ENCODE measurements around the gene SLC12A5.

Gene SLC12A5

DNA sequence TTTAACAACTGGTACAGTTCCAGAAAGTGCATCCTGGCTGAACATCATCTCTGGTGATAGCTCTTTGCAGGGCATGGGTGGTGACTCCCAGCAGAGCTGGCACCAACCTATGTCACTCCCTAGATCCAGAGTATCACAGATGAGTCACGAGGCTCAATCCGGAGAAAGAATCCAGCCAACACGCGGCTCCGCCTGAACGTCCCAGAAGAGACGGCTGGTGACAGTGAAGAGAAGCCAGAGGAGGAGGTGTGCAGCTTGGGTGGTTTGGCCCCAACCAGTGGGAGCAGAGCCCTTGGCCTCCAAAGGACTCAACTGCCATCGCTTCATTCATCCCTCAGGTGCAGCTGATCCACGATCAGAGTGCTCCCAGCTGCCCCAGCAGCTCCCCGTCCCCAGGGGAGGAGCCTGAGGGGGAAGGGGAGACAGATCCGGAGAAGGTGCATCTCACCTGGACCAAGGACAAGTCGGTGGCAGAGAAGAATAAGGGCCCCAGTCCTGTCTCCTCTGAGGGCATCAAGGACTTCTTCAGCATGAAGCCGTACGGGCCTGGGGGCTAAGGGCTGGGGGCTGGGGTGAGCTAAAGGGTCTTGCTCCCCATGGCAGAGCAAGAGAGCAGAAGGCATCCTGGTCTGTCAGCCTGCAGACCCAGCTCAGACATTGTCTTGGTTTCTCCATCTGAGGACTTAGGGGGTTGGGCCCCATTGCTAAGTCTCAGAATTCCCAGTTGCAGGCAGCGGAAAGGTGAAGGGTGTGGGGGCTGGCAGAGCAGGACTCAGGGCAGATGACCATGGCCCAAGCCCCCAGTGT, 27.2 kb downstream of the SLC12A5 start:
- DNase-seq (ENCODE audit: low read depth), result no peak

DNA sequence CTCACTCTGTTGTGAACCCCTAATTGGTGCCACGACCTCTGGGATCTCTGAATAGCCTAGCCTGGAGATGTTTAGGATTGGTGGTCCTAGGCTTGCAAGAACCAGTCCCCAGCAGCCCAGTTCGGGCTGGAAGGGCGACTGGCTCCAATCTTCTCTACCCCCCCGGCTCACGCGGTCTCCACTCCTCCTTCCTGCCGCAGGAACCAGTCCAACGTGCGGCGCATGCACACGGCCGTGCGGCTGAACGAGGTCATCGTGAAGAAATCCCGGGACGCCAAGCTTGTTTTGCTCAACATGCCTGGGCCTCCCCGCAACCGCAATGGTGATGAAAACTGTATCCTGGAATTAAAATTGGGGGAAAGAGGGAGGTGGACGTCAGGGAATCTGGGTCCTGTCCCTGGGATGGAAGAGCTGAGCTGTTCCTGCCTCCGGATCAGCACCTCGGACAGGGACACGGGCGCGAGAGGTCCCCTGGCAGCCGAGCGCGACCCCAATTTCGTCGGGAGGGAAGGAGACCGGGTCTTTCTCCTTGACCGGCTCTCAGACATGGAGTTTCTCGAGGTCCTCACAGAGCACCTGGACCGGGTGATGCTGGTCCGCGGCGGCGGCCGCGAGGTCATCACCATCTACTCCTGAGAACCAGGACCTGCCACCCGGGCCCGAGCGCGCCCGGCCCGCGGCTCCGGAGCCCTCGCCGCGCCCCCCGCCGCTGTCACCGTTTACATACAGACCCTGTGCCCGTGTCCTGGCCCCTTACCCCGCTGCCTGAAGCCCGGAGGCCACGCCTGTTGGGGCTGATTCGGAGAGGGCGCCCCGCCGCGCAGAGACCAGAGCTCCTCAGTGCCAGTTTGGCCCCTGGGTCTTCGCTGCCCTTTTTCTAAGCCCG, 28.2 kb downstream of the SLC12A5 start:
- no peak for DNase-seq (ENCODE audit: low read depth)

DNA sequence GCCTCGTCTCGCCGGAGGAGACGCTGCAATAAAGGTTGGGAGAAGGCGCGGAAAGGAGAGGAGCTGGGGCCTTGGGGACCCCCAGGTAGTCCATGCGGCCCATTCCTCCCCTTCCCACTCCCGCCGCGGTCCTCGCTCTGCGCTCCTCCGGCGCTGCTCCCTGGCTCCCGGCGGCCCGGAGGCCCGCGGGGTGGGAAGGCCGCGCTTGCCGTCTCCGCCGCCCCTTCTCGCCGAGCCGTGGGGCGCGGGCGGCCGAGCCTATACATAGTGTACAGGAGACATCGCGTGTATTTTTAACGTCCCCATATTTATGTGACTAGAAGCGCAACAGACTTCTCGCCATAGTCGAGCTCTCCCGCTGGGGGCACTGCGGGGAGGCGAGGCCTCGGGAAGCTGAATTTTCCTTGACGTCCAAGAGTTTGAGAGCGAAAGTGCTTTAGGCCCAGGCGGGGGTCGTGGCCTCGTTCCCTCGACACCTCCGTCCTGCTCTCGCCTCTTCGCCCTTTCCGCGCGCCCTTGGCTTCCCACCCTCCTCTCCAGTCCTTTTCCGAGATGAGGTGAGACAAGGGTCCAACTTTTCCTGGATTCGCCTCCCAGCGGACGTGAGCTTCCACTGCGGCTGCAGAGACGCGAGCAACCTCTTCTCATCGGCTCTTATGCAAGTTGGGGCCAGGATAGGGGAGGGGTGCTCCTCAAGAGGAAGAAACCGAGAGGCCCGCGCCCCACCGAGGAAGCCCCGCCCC, 29.0 kb downstream of the SLC12A5 start:
- DNase-seq (ENCODE audit: low read depth), result no peak

DNA sequence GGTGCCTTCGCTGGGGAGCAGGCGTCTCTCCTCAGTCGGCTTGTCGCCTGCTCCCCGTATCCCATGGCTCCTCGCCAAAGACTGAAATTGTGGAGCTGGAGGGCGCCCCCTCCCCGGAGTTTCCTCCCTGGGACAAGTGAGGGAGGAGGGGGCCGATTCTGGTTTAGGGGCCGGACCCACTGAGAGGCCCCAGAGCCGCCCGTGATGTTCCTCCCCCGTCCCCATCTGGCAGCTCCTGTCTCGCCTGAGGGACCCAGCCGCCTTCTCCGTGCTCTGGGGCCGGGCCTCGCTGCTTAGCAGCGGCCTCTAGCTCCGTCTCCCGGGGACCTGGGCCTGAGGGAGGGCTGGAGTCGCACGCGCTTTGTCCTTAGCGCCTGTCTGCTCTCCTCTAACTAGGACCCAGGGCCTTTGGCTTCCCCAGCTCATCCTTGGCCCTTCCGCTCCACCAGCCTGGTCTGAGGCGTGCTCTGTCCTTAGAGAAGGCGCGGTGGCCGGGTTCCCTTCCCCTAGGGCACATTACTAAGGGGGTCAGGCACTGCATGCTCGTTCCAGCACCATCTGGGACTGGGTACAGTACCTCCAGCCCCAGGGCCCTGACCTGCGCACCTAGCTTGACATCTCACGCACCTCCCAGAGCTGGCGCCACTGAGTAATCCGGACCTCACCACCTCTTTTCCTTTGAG, 29.7 kb downstream of the SLC12A5 start:
- no peak for DNase-seq (ENCODE audit: low read depth)

DNA sequence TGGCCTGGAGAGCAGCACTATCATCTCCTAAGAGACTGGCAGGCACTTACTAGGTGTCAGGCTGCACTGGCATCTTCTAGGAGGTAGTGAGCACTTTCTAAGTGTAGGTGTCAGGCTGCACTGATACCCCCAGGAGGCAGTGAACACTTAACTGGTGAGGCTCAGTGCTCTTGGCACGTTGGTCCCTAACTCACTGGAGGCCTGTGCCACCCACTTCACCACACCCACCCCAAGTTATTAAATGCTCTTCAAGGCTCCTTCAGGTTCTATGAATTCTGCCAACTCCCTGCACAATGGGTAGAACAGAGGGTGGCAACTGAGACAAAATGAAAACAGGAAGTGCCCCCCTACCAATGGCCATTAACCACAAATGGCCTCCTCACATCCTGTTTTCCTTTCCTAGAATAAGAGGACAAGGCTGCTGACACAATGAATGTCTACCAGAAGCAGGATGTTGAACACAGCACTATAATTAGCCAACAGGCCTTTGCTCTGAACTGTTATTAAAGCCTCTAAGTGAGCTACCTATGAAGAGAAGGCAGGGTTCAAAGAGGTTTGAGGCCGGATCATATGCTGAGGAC, 31.4 kb downstream of the SLC12A5 start:
- no peak for DNase-seq (ENCODE audit: low read depth)

DNA sequence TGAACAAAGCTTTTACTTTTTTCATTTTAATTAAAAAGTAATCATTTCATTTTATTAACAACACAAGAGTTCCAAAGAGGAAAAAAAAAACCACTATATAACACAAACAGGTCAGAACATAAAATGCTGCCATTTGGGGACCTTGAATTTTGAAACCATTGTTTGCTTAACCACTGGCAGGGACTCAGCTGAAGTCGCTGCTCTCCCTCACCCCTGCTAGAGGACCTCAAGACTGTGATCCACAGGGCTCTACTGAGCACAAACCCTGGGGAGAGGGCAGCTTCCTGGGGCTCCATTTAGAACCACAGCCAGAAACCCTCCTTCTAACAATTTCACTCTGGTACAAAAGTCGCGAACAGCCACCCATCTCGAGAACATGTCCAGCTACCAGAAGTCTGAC, 32.0 kb downstream of the SLC12A5 start:
- no peak for DNase-seq (ENCODE audit: low read depth)

DNA sequence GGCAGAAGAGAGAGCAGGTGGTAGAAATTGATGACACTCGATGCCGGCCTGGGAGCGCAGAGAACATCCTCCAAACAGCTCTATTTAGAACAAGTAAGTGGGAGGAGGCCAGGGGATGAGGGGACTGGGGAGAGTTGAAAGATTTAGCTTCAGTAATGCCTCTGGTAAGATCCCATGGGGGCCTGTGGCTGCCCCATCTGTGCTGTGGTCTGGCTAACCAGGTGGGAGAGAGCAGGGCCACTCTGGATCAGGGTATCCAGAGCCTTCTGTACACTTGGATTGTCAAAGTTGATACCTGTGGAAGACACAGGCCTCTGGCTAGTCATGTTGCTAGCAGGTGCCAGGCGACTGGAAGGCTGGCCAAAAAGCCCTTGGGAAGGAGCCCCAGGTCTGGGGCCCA, 33.1 kb downstream of the SLC12A5 start:
- no peak for DNase-seq (ENCODE audit: low read depth)

DNA sequence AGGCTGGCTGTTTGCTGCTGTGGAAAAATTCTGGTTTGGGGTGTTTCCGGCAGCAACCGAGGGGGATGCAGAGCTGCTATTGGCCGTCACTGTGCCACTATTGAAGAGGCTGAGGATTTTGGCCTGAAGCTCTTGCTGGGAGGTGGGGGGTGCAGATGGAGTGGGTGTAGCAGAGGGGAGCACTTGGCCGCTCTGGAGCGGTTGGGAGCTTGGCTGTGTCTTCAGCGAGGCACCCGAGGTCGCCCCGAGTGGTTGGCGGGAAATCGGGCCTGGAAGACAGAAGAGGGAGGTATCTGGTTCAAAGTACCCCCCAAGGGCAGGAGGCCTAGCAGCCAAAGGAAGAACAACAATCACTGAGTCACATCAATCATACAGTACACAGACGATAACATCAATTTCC, 33.6 kb downstream of the SLC12A5 start:
- no peak for DNase-seq (ENCODE audit: low read depth)

DNA sequence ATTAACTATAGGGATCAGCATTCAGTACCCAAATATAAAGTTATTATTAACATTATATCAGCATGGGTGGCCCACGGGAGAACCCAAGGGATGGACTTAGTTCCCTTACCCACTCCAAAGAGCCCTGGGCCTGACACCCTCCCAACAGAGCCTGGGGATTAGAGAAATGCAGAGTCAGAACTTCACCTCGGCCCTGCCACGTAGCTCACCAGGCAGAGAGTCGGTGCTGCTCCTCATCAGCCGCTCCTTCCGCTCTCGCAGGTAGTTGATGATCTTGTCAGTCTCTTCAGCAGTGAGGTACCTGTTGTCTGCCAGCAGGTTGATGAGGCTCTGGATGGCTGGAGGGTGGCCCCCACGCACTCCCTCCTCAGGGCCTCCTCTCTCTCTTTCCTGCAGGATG, 34.1 kb downstream of the SLC12A5 start:
- DNase-seq (ENCODE audit: low read depth), result no peak

DNA sequence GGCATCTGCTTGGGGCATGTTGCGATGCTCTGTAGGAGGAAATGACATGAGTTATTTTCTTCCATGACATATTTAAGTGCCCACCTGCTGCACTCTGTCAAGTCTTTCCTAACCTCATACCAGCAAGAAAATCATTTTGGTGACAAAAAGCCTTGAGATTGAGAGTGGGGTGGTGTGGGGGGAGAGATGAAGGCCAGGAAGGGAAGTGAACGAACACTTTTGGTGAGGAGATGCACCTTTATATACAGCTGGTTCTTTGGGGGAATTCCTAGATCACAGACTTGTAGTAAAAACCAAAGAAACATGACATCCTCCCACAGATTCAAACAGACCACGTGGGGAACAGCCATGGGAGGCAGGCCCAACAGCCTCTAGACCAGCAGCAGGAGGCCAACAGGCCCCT, 34.6 kb downstream of the SLC12A5 start:
- no peak for DNase-seq (ENCODE audit: low read depth)

DNA sequence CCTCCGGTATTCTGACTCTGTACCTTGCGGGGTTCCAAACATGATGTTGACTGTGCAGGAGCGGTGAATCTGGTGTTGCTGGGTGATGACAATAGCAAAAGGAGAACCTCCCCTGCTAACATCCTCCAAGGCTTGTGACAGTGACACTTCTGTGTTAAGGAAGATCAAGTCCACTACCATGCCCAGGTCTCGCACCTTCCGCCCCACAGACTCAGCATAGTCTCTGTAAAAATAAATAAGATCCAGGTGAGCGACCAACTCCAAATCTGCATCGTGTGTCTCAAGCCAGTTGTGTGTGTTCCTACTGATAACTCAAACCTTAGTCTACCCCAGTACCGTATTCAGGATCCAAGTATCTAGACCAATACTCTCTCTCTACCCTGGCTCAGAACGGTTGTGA, 36.0 kb downstream of the SLC12A5 start:
- DNase-seq (ENCODE audit: low read depth), result no peak

DNA sequence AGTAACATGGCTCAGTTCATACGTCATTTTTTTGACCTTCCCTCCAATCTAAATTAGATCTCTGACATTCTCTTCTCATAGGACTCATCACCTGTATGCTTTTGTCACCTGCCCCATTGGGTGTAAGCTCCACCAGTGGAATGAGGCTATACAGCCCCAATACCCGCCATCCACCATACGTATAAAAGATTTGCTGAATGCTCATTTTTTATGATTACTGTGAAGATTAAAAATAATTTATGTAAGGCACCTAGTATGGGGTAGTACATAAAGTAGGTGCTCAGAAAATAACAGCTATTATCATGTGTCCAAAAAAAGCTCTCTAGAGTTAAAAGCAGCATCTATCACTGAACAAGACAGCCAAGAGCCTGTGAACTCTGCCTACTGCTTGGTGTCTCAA, 36.7 kb downstream of the SLC12A5 start:
- DNase-seq (ENCODE audit: low read depth), result no peak

DNA sequence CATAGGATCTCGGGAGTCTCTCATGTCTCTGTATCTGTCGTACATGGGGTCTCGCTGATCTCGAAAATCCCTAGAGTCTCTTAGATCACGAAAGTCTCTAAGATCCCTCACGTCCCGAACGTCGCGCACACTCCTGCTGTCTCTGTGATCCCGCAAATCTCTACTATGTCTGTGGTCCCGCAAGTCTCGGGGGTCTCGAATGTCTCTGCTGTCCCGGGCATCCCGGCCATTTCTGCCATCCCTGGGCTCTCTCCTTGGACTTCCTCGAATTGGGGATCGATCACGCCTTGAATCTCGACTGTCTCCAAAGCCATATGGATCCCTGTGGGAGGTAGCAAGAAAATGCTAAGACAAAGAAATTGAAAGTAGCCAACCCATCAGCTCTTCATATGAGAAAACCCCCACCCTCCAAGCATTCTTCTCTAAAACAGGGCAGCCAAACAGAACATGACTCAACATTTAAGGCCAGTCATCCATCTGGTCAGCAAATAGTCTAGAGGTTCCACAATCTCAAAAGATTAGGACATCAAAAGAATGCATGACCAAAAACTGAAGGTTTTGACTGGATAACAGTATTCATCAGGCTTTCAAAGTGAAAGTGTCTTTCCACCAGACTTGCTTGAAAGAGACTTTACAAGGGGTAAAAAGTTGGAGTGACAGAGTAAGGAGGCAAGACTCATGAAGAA, 41.3 kb downstream of the SLC12A5 start:
- peak; percentile 72 for DNase-seq (ENCODE audit: low read depth)

DNA sequence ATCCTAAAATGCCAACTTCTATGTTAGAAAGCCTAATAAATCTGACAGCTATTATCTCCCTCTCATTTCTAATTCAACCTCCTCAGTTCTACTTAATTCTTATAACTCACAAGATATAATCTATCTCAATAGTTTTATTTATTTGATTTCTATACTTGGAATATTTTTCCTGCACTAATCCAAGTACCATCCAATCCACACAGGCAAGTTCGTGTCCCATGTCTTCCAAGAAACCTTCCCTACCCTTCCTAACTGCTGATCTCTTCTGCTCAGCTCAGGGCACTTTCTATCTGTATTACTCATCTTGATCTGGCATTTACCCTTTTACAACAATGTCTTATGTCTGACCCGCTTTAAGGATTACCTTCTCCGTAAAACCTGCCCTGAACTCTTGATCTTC, 42.6 kb downstream of the SLC12A5 start:
- DNase-seq (ENCODE audit: low read depth), result no peak

DNA sequence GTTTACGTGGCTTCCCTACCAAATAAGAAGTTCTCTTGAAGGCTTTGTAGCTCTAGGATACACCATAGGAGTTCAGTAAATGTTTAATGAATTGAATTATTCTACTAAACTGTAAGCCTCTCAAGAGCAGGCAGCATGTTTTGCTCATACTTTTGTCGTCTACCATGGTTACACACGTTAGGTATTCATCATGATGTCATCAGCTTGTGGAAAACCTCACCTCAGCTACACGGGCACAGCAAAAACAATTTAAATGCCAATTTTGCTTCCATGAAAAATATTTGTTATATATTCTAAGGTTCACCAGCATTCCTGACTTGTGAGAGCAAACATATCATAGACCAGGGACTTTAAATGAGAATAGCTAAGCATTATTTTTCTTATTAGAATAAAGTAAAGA, 44.0 kb downstream of the SLC12A5 start:
- no peak for DNase-seq (ENCODE audit: low read depth)

DNA sequence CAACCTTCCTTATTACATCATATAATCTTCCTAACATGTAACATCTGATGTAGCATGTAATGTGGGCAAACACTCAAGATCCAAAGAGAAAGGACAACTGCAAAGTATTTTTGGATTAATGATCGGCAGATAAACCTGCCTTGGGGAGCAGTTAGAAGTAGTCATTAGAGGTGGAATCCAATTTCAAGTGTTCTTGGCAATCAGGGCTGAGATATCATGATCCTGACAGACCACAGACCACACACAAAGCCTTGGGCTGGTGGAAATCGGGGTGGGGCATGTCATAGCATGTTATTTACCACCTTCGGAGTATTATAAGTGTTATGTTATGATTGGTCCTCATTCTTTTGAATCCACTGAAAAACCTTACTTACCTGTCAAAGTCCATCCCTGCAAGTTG, 44.4 kb downstream of the SLC12A5 start:
- DNase-seq (ENCODE audit: low read depth), result no peak

DNA sequence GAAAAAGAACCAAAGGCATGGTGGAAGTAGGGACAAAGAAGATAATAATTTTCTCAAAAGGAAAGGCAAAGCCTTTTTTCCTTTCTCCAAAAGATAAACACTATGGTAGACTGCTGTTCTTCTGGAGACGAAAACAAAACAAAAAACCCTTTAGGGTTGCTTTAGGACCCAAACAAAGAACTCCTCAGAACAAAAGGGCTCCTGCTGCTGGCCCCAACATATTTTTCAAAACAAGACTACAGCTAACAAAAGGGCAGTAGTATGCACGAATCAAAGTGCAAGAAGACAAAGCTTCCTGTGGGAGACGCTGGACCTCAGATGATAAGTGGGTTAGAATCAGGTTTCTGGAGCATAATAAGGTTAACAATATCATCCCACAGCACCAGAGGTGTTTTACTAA, 45.0 kb downstream of the SLC12A5 start:
- no peak for DNase-seq (ENCODE audit: low read depth)

DNA sequence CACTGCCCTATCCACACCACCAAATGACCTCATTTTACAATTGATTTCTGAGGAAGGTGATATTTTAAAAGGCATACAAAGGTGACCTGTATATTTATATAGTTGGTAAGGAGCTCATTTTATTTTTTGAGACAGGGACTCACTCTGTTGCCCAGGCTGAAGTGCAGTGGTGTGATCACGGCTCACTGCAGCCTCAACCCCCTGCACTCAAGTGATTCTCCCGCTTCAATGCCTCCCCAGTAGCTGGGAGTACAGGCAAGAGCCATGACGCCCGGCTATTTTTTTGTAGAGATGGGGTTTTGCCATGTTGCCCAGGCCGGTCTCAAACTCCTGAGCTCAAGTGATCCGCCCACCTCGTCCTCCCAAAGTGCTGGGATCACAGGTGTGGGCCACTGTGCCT, 47.8 kb downstream of the SLC12A5 start:
- no peak for DNase-seq (ENCODE audit: low read depth)

DNA sequence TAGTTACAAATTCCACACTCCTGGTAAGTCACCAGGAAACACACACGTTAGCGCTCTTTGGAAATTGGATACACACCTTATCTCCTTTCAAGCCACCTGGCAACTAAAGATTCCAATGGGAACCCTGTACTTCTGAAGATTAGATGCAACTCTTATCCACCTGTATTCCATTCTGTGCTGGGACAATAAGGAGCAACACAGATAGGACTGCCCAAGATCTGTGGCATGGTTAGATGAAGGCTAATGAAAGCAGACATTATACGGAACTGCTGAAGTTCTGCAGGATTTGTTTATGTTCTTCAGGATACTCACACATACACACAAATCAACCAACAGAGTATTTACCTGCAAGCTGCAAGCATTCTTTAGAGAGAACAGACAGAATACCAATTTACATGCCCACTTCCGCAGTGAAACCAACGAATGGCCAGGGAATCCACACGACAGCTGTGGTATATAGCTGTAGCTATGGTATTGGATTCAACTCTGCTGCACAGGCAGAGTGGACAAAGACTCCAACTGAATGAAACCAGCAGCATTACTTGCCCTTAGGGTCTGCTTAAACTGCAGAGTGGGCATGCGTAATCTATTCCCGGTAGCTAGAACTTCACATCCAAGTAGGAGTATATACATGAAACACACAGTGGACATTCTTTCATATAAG, 48.8 kb downstream of the SLC12A5 start:
- DNase-seq (ENCODE audit: low read depth), result no peak

DNA sequence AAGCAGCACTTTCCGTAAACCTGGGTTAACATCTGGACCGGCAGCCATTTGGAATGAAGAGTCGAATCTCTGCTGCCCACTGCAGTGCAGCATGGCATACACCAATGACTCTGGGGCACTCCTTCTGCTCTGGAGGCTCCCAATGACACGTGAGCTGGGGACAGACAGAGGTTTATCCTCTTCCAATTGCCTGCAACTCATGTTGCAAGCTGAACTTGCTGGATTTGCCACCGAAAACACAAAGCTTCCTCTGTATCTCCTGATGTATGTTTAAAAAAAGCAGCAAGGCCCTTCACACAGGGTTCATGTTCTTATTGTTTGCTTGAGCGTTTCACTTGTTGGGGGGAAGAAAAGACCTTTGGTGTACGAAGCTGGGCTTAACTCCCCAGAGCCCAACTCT, 49.9 kb downstream of the SLC12A5 start:
- no peak for DNase-seq (ENCODE audit: low read depth)

DNA sequence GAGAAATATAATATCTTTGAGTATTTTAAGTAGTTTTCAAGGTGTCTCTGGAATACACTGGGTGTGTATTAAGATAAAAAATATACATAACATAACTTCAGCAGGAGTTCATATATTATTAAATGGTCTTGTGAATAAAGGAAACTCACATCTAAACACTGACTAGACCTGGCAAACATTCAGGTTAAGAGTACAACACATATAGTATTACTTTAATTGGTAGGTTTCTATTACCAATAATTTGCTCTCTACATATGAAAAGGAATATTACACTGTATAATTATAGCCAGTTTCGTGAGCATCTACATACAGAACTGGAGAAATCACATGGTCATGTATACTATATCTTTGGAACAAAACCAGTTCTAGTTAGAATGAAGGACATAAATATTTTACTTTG, 52.1 kb downstream of the SLC12A5 start:
- no peak for DNase-seq (ENCODE audit: low read depth)
